K562 (cell line): ENCODE data around the gene BGLAP. TPM values are rescaled to one million over a fixed set of nuclear protein-coding genes. Genes with fewer than 3 reads are reported as not detected.
A peak's percentile ranks its signal among the peaks of the same experiment; 100 is the strongest.

Experiments
- ATAC-seq: fragments of 200-7000 bp; cut with Tn5 transposase; 3 replicates; pipeline ENCODE4 v1.9.1; 2020; ENCODE audit warnings: moderate library complexity
- BruUV-seq: library from RNA; stranded (reverse); fragments of 400-500 nt; replicated peaks from 2 replicates; lab custom pipeline; 2021; lab: Mats Ljungman, UMichigan
- CTCF ChIA-PET: fragments of 300-600 bp; formaldehyde crosslinking; extraction: SDS; loops from one replicate; lab custom pipeline; 2021; ENCODE audit warnings: low intra/inter-chr PET ratio; lab: Yijun Ruan, JAX
- POLR2A ChIA-PET: fragments of 300-600, 350-650 bp; sonication (Branson Sonifier 250); formaldehyde crosslinking; extraction: SDS; loops from one replicate; lab custom pipeline; 2021; ENCODE audit warnings: antibody characterized with exemption, inconsistent platforms; lab: Yijun Ruan, JAX
- DNase-seq, 4 experiments: peaks; one replicate each; pipeline versions ENCODE4 v3.0.0 to v3.0.0-alpha.2; 2011 to 2018; ENCODE audit warnings: low spot score in 3 of 4, mixed read lengths in 3 of 4; ENCODE audit errors: extremely low read depth in 1 of 4
- FAIRE-seq: peaks from 2 replicates; lab custom pipeline; 2011; peaks lifted over from hg19 to GRCh38; lab: Jason Lieb, UNC
- H2AFZ ChIP-seq: 2 replicates; pipeline ENCODE4 v1.6.0; 2011; ENCODE audit warnings: low read depth, low read length, control low read depth, inconsistent platforms
- H3K27ac ChIP-seq: fragments of 200-600 bp; 3 replicates; pipeline ENCODE4 v1.8.0; 2011; ENCODE audit warnings: low read depth, mild to moderate bottlenecking, control low read depth, inconsistent platforms, low read length, moderate library complexity, mixed read lengths; ENCODE audit errors: extremely low read depth
- H3K27me3 ChIP-seq, 2 experiments: fragments of 300-600 bp in 1 of 2; 2 replicates in 1 of 2; 3 replicates in 1 of 2; pipeline versions ENCODE4 v1.6.0 to v1.8.0; 2011; ENCODE audit warnings: inconsistent platforms in 2 of 2, low read length in 2 of 2, mild to moderate bottlenecking in 1 of 2, mixed read lengths in 1 of 2, moderate library complexity in 1 of 2; ENCODE audit not compliant: control insufficient read depth in 2 of 2, insufficient read depth in 2 of 2
- H3K36me3 ChIP-seq: fragments of 300-600 bp; 3 replicates; pipeline ENCODE4 v1.8.0; 2011; ENCODE audit warnings: mild to moderate bottlenecking, low read length, inconsistent platforms; ENCODE audit not compliant: control insufficient read depth, insufficient read depth
- H3K4me1 ChIP-seq, 2 experiments: fragments of 200-600 bp in 1 of 2; replicated peaks in 1 of 2; 2 replicates in 1 of 2; 3 replicates in 1 of 2; pipeline versions ENCODE4 v1.5.1 to v1.8.0; 2011; ENCODE audit warnings: inconsistent platforms in 2 of 2, low read length in 2 of 2, mild to moderate bottlenecking in 1 of 2, mixed read lengths in 1 of 2, moderate library complexity in 1 of 2; ENCODE audit not compliant: control insufficient read depth in 2 of 2, insufficient read depth in 2 of 2
- H3K4me2 ChIP-seq: 2 replicates; pipeline ENCODE4 v1.6.1; 2011; ENCODE audit warnings: low read length, control low read depth, inconsistent platforms, mixed read lengths; ENCODE audit not compliant: insufficient read depth
- H3K4me3 ChIP-seq: fragments of 200-600 bp; sonication (generic), shearing (Covaris generic); 2 replicates; pipeline ENCODE4 v1.5.1; 2016; ENCODE audit warnings: control low read depth, inconsistent platforms
- H3K79me2 ChIP-seq: fragments of 200-600 bp; 3 replicates; pipeline ENCODE4 v1.8.0; 2011; ENCODE audit warnings: low read length, inconsistent platforms; ENCODE audit not compliant: control insufficient read depth, insufficient read depth
- H3K9ac ChIP-seq, 2 experiments: 2 replicates each; pipeline versions ENCODE4 v1.6.0 to v1.6.1; 2011; ENCODE audit warnings: low read depth in 2 of 2, low read length in 2 of 2, control low read depth in 1 of 2, inconsistent platforms in 1 of 2, mild to moderate bottlenecking in 1 of 2, mixed read lengths in 1 of 2; ENCODE audit not compliant: insufficient read depth in 1 of 2
- H3K9me1 ChIP-seq: one replicate; pipeline ENCODE4 v1.6.0; 2011; ENCODE audit warnings: inconsistent platforms, mild to moderate bottlenecking, low read length, moderate library complexity; ENCODE audit not compliant: control insufficient read depth, insufficient read depth
- H3K9me3 ChIP-seq: replicated peaks from 2 replicates; pipeline ENCODE4 v1.5.1; 2011; ENCODE audit warnings: low read depth, low read length, inconsistent platforms; ENCODE audit not compliant: control insufficient read depth, insufficient read depth
- H4K20me1 ChIP-seq: replicated peaks from 2 replicates; pipeline ENCODE4 v1.6.1; 2011; ENCODE audit warnings: low read length, inconsistent platforms, mixed read lengths; ENCODE audit not compliant: control insufficient read depth, insufficient read depth
- ZNF778 ChIP-seq: fragments of 450-650 bp; formaldehyde crosslinking; IDR thresholded peaks from 2 replicates; pipeline ENCODE4 v1.4.0; 2020; ENCODE audit warnings: mild to moderate bottlenecking, moderate library complexity
- WGBS: fragments of 100-300 bp; shearing (Covaris generic); methylation state at CpG from one replicate; pipeline ENCODE4 v1.1.6; 2016; ENCODE audit warnings: low coverage, mixed read lengths; ENCODE audit not compliant: insufficient coverage; ENCODE audit errors: missing lambda C conversion rate; 5-methylcytosine and 5-hydroxymethylcytosine counted together
- in situ Hi-C: fragments of 300-500 bp; cut with MboI; formaldehyde crosslinking; loops from 4 replicates; pipeline ENCODE4 v1.15.0; 2018; ENCODE audit warnings: inconsistent platforms, mixed read lengths
- intact Hi-C: fragments of 100-400 bp; cut with micrococcal nuclease; formaldehyde crosslinking; loops from 2 replicates; pipeline ENCODE4 v1.14.2; 2022
- polyA plus RNA-seq, 8 experiments: library from polyadenylated mRNA; depleted of rRNA in 4 of 8; stranded (reverse) in 5 of 8; unstranded in 3 of 8; fragments of >200 nt; fragmentation: Nextera tagmentation in 2 of 8; fragmentation: Illumina TruSeq in 1 of 8; extraction: Ambion mirVana in 2 of 8; extraction: Trizol in 1 of 8; gene quantifications; 2 replicates each; pipeline versions ENCODE4 v1.2.1 to v1.2.3, GENCODE V29; 2011 to 2014; ENCODE audit warnings: inconsistent platforms in 1 of 8, missing spikeins in 1 of 8
- total RNA-seq, 7 experiments: library from RNA; depleted of rRNA in 6 of 7; stranded (reverse); fragments of >200 nt in 6 of 7; fragmentation: Illumina TruSeq in 2 of 7; extraction: Trizol in 2 of 7; gene quantifications; 2 replicates each; pipeline versions ENCODE4 v1.2.1 to v1.2.3, GENCODE V29; 2011 to 2021; ENCODE audit warnings: low replicate concordance in 1 of 7
- TF ChIP-seq, protein P1 (sequence below): fragments of 450-650 bp; IDR thresholded peaks from 2 replicates; pipeline ENCODE4 v1.6.1; 2016
- TF ChIP-seq, protein P2 (sequence below), 3 experiments: fragments of 200-800 bp in 1 of 3; sonication (Bioruptor generic) in 1 of 3; sonication (generic) in 1 of 3; formaldehyde crosslinking in 1 of 3; IDR thresholded peaks; 2 replicates each; pipeline versions ENCODE4 v1.6.1 to v1.8.0; 2016 to 2022; ENCODE audit warnings: mild to moderate bottlenecking in 2 of 3, missing compliant biosample characterization in 2 of 3, missing genetic modification characterization in 2 of 3, missing genetic modification reagents in 1 of 3
- TF ChIP-seq, protein P3 (sequence below): fragments of 200-800 bp; sonication (Bioruptor generic); IDR thresholded peaks from 2 replicates; pipeline ENCODE4 v1.6.1; 2017; ENCODE audit warnings: missing genetic modification characterization, missing compliant biosample characterization

Gene BGLAP
- total and polyA plus RNA-seq, 9 of the 15 experiments (the other 6 are each of a cell fraction or from before 2014, with no cell fraction given): 0.15 to 1.4 (median 0.28) TPM; not detected in 3

DNA sequence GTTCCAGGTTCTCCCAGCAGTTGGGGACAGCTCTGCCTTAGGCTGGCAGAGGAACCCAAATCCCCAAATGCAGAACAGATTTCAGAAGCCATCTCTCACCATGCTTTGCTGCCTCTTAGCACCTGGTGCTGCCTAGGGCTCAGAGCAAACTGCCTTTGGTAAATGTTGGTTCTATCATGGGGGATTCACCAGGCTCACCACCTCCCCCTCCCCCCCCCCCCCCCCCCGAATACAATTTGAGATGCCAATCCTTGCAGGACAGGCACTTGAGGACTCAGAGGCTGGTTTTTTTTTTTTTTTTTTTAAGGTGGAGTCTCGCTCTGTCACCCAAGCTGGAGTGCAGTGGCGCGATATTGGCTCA, 6.3 kb downstream of the BGLAP start:
- Histone ChIP-seq H3K4me1 (peaks cover 0 to 45% of the 10 kb centered on the region in 2 experiments; a peak in 3 of 5 replicates), H3K9me1 (no peaks in the 10 kb centered on the region), H3K9me3 (no peaks in the 10 kb centered on the region), H2AFZ (no peak overlapping the region), H3K27me3 (no peaks in the 10 kb centered on the region), H3K79me2 (no peaks in the 10 kb centered on the region), H4K20me1 (no peaks in the 10 kb centered on the region), H3K4me3 (no peak overlapping the region), H3K27ac (no peak overlapping the region), H3K9ac (peak overlapping the region in 1 of 2 experiments; percentile 52; a peak in 1 of 4 replicates), H3K36me3 (peaks cover 44% of the 10 kb centered on the region; the same call in 2 of the 3 replicates), H3K4me2 (no peak overlapping the region)
- intact Hi-C loops: no loop called here
- FAIRE-seq (no peak), DNase-seq (no peak), ATAC-seq (no peak)
- ChIA-PET POLR2A (interaction anchor here (0.7 to 1.4 kb wide), 6 partner anchors 10 to 156 kb away, joined by 3 to 5 read pairs (median 4); no protein-coding TSS in a partner anchor), CTCF (no interaction called here)
- WGBS: 83% methylated on average over 2 of the region's 4 CpGs
- in situ Hi-C loops: no loop called here
- BruUV-seq: no TSS peak
- TF ChIP-seq, protein P1, sequence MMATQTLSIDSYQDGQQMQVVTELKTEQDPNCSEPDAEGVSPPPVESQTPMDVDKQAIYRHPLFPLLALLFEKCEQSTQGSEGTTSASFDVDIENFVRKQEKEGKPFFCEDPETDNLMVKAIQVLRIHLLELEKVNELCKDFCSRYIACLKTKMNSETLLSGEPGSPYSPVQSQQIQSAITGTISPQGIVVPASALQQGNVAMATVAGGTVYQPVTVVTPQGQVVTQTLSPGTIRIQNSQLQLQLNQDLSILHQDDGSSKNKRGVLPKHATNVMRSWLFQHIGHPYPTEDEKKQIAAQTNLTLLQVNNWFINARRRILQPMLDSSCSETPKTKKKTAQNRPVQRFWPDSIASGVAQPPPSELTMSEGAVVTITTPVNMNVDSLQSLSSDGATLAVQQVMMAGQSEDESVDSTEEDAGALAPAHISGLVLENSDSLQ: no peak
- TF ChIP-seq, protein P2, sequence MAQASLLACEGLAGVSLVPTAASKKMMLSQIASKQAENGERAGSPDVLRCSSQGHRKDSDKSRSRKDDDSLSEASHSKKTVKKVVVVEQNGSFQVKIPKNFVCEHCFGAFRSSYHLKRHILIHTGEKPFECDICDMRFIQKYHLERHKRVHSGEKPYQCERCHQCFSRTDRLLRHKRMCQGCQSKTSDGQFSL (CRISPR knock-in tag; IDR thresholded peaks at IDR 0.05): 0 out of 2 replicates have a peak, but pooled peaks have one; percentile 16
- TF ChIP-seq, protein P2 (tag; IDR thresholded peaks at IDR 0.05): peak in 1 of 2 experiments; percentile 28; a peak in 1 of 4 replicates
- no peak for TF ChIP-seq ZNF778 (CRISPR knock-in tag)
- TF ChIP-seq, protein P3, sequence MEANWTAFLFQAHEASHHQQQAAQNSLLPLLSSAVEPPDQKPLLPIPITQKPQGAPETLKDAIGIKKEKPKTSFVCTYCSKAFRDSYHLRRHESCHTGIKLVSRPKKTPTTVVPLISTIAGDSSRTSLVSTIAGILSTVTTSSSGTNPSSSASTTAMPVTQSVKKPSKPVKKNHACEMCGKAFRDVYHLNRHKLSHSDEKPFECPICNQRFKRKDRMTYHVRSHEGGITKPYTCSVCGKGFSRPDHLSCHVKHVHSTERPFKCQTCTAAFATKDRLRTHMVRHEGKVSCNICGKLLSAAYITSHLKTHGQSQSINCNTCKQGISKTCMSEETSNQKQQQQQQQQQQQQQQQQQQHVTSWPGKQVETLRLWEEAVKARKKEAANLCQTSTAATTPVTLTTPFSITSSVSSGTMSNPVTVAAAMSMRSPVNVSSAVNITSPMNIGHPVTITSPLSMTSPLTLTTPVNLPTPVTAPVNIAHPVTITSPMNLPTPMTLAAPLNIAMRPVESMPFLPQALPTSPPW (CRISPR knock-in tag): 0 out of 2 replicates have a peak, but pooled peaks have one; percentile 34
